Neural cell (in vitro differentiated cells): ENCODE measurements around the gene KNL1. TPM values are rescaled to one million over a fixed set of nuclear protein-coding genes. Genes with fewer than 3 reads are reported as not detected.
"Not testable (repeated sequence)": the region's sequence is repeated elsewhere in the genome, so short reads cannot be mapped to it uniquely, and the experiment has no call there.

ENCODE experiments used
- H2AFZ ChIP-seq: fragments of 200-600, 300-800 bp; sonication (generic), shearing (Covaris generic); 2 replicates; pipeline ENCODE4 v1.6.0; 2014; ENCODE audit warnings: low read depth, mild to moderate bottlenecking, antibody characterized with exemption, low read length, moderate library complexity
- H3F3A ChIP-seq: fragments of 200-600 bp; shearing (Covaris generic); 2 replicates; pipeline ENCODE4 v1.6.1; 2016; ENCODE audit warnings: mild to moderate bottlenecking, moderate library complexity, mixed read lengths, antibody characterized with exemption, low read length; ENCODE audit not compliant: insufficient read depth, poor library complexity, severe bottlenecking
- H3K27ac ChIP-seq: fragments of 200-600, 300-800 bp; sonication (generic), shearing (Covaris generic); 2 replicates; pipeline ENCODE4 v1.5.1; 2014; ENCODE audit warnings: mild to moderate bottlenecking, low read length, moderate library complexity
- H3K27me3 ChIP-seq: fragments of 300-800, 200-600 bp; sonication (generic), shearing (Covaris generic); 2 replicates; pipeline ENCODE4 v1.6.0; 2014; ENCODE audit warnings: mild to moderate bottlenecking, low read depth, low read length, moderate library complexity; ENCODE audit not compliant: insufficient read depth
- H3K36me3 ChIP-seq: fragments of 300-800, 200-600 bp; sonication (generic), shearing (Covaris generic); 2 replicates; pipeline ENCODE4 v1.5.1; 2014; ENCODE audit warnings: mild to moderate bottlenecking, antibody characterized with exemption, low read length, moderate library complexity; ENCODE audit not compliant: insufficient read depth
- H3K4me2 ChIP-seq: fragments of 300-800, 200-600 bp; sonication (generic), shearing (Covaris generic); 2 replicates; pipeline ENCODE4 v1.6.0; 2014; ENCODE audit warnings: mild to moderate bottlenecking, low read length
- H3K4me3 ChIP-seq: fragments of 300-800, 200-600 bp; sonication (generic), shearing (Covaris generic); 2 replicates; pipeline ENCODE4 v1.5.1; 2014; ENCODE audit warnings: mild to moderate bottlenecking, low read length, moderate library complexity
- H3K79me2 ChIP-seq: fragments of 200-600 bp; shearing (Covaris generic); replicated peaks from 2 replicates; pipeline ENCODE4 v1.6.0; 2014; ENCODE audit warnings: mild to moderate bottlenecking, low read length, moderate library complexity; ENCODE audit not compliant: insufficient read depth
- H3K9ac ChIP-seq: fragments of 300-800, 200-600 bp; sonication (generic), shearing (Covaris generic); 2 replicates; pipeline ENCODE4 v1.6.1; 2016; ENCODE audit warnings: mild to moderate bottlenecking, low read length, mixed read lengths
- H3K9me2 ChIP-seq: fragments of 200-600 bp; shearing (Covaris generic); 2 replicates; pipeline ENCODE4 v1.6.1; 2016; ENCODE audit warnings: mild to moderate bottlenecking, low read length, mixed read lengths; ENCODE audit not compliant: insufficient read depth
- H3K9me3 ChIP-seq: fragments of 200-600, 300-800 bp; sonication (generic), shearing (Covaris generic); 2 replicates; pipeline ENCODE4 v1.6.1; 2016; ENCODE audit warnings: mild to moderate bottlenecking, mixed run types, low read length, moderate library complexity, mixed read lengths
- H4K20me1 ChIP-seq: fragments of 200-600 bp; shearing (Covaris generic); 2 replicates; pipeline ENCODE4 v1.6.1; 2016; ENCODE audit warnings: mild to moderate bottlenecking, mixed run types; ENCODE audit not compliant: insufficient read depth
- CTCF ChIP-seq: fragments of 450-650 bp; IDR thresholded peaks from 2 replicates; pipeline ENCODE4 v1.5.1; 2014; ENCODE audit warnings: antibody characterized with exemption, mild to moderate bottlenecking, moderate library complexity; ENCODE audit not compliant: poor library complexity, severe bottlenecking
- EP300 ChIP-seq: fragments of 450-650 bp; conservative IDR thresholded peaks from 2 replicates; pipeline ENCODE4 v1.6.1; 2014; ENCODE audit warnings: antibody characterized with exemption, mild to moderate bottlenecking, moderate library complexity; ENCODE audit not compliant: poor library complexity, severe bottlenecking
- EZH2 ChIP-seq: fragments of 200-600, 300-800 bp; shearing (Covaris generic), sonication (generic); IDR thresholded peaks from 2 replicates; pipeline ENCODE4 v1.6.1; 2014; ENCODE audit warnings: antibody characterized with exemption, low read length, borderline replicate concordance, mild to moderate bottlenecking; ENCODE audit not compliant: insufficient read depth, poor library complexity, severe bottlenecking
- MXI1 ChIP-seq: fragments of 450-650 bp; conservative IDR thresholded peaks from 2 replicates; pipeline ENCODE4 v1.6.1; 2014; ENCODE audit warnings: antibody characterized with exemption, mild to moderate bottlenecking; ENCODE audit not compliant: poor library complexity, severe bottlenecking
- POLR2AphosphoS5 ChIP-seq: IDR thresholded peaks from 2 replicates; pipeline ENCODE4 v1.6.1; 2012
- RAD21 ChIP-seq: fragments of 450-650 bp; conservative IDR thresholded peaks from 2 replicates; pipeline ENCODE4 v1.6.1; 2014; ENCODE audit warnings: antibody characterized with exemption, mild to moderate bottlenecking, moderate library complexity
- SMC3 ChIP-seq: fragments of 450-650 bp; conservative IDR thresholded peaks from 2 replicates; pipeline ENCODE4 v1.6.1; 2014; ENCODE audit warnings: antibody characterized with exemption, mild to moderate bottlenecking, moderate library complexity; ENCODE audit not compliant: poor library complexity
- TAF1 ChIP-seq: IDR thresholded peaks from 2 replicates; pipeline ENCODE4 v1.6.1; 2012; ENCODE audit warnings: low read depth
- polyA plus RNA-seq: library from polyadenylated mRNA; depleted of rRNA; stranded (reverse); fragments of >200 nt; gene quantifications from 2 replicates; pipeline ENCODE4 v1.2.3, GENCODE V29; 2014
- TF ChIP-seq, protein P1 (sequence below): IDR thresholded peaks from 2 replicates; pipeline ENCODE4 v1.6.1; 2012; ENCODE audit warnings: borderline replicate concordance

KNL1 gene
- polyA plus RNA-seq, 1 donor from 2014 or later, result 2.4 TPM

GRCh38 chr15:40676906-40677305 lies 82.9 kb downstream of the KNL1 start:
- H3K9me2 ChIP-seq, H3F3A ChIP-seq, H3K79me2 ChIP-seq, H3K9me3 ChIP-seq, H3K36me3 ChIP-seq, H2AFZ ChIP-seq, H3K4me3 ChIP-seq, H3K27me3 ChIP-seq, H3K4me2 ChIP-seq, H4K20me1 ChIP-seq, H3K9ac ChIP-seq, H3K27ac ChIP-seq: not testable (repeated sequence)

- Histone ChIP-seq H3K79me2 (no peaks in the 10 kb centered on the region), H3K9ac (no peak overlapping the region), H3K27me3 (no peaks in the 10 kb centered on the region), H3K4me3 (no peak overlapping the region), H3F3A (no peaks in the 10 kb centered on the region), H2AFZ (no peak overlapping the region), H3K9me3 (no peaks in the 10 kb centered on the region), H3K27ac (no peak overlapping the region), H4K20me1 (no peaks in the 10 kb centered on the region), H3K4me2 (no peak overlapping the region), H3K9me2 (no peaks in the 10 kb centered on the region), H3K36me3 (no peaks in the 10 kb centered on the region)
- TF ChIP-seq RAD21 (no peak), POLR2AphosphoS5 (no peak), EZH2 (no peak), TAF1 (no peak), SMC3 (no peak), CTCF (no peak), EP300 (no peak), MXI1 (no peak)
- TF ChIP-seq, protein P1, sequence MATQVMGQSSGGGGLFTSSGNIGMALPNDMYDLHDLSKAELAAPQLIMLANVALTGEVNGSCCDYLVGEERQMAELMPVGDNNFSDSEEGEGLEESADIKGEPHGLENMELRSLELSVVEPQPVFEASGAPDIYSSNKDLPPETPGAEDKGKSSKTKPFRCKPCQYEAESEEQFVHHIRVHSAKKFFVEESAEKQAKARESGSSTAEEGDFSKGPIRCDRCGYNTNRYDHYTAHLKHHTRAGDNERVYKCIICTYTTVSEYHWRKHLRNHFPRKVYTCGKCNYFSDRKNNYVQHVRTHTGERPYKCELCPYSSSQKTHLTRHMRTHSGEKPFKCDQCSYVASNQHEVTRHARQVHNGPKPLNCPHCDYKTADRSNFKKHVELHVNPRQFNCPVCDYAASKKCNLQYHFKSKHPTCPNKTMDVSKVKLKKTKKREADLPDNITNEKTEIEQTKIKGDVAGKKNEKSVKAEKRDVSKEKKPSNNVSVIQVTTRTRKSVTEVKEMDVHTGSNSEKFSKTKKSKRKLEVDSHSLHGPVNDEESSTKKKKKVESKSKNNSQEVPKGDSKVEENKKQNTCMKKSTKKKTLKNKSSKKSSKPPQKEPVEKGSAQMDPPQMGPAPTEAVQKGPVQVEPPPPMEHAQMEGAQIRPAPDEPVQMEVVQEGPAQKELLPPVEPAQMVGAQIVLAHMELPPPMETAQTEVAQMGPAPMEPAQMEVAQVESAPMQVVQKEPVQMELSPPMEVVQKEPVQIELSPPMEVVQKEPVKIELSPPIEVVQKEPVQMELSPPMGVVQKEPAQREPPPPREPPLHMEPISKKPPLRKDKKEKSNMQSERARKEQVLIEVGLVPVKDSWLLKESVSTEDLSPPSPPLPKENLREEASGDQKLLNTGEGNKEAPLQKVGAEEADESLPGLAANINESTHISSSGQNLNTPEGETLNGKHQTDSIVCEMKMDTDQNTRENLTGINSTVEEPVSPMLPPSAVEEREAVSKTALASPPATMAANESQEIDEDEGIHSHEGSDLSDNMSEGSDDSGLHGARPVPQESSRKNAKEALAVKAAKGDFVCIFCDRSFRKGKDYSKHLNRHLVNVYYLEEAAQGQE, result no peak
Observed at GRCh38 chr15:40680151-40680550, 86.1 kb downstream of the KNL1 start.

DNA sequence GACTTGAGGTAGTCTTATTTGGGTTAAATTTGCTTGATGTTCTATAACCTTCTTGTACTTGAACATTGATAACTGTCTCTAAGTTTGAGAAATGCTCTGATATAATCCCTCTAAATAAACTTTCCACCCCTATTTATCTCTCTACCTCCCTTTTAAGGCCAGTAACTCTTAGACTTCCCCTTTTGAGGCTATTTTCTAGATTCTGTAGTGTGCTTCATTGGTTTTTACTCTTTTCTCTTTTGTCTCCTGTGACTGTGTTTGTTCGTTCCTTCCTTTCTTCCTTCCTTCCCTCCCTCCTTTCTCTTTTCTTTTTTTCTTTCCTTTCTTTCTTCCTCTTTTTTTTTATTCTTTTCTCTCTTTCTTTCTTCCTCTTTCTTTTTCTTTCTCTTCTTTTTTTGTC lies 86.9 kb downstream of the KNL1 start:
- H3F3A ChIP-seq, H3K27me3 ChIP-seq, H3K79me2 ChIP-seq, H2AFZ ChIP-seq, H3K9me3 ChIP-seq, H3K27ac ChIP-seq, H4K20me1 ChIP-seq, H3K9ac ChIP-seq, H3K9me2 ChIP-seq, H3K4me2 ChIP-seq, H3K36me3 ChIP-seq, H3K4me3 ChIP-seq: not testable (repeated sequence)
